GM10266 (cell line): ENCODE results near the gene MRPL39.

Source experiments
- DNase-seq: peaks from one replicate; pipeline ENCODE4 v3.0.0; 2012; ENCODE audit errors: extremely low spot score
- TF ChIP-seq, protein P1 (sequence below): IDR thresholded peaks from 2 replicates; pipeline ENCODE4 v1.5.1; 2012; ENCODE audit warnings: mild to moderate bottlenecking, low read depth; ENCODE audit not compliant: control insufficient read depth, insufficient read depth; ENCODE audit errors: missing control alignments

MRPL39 gene

DNA sequence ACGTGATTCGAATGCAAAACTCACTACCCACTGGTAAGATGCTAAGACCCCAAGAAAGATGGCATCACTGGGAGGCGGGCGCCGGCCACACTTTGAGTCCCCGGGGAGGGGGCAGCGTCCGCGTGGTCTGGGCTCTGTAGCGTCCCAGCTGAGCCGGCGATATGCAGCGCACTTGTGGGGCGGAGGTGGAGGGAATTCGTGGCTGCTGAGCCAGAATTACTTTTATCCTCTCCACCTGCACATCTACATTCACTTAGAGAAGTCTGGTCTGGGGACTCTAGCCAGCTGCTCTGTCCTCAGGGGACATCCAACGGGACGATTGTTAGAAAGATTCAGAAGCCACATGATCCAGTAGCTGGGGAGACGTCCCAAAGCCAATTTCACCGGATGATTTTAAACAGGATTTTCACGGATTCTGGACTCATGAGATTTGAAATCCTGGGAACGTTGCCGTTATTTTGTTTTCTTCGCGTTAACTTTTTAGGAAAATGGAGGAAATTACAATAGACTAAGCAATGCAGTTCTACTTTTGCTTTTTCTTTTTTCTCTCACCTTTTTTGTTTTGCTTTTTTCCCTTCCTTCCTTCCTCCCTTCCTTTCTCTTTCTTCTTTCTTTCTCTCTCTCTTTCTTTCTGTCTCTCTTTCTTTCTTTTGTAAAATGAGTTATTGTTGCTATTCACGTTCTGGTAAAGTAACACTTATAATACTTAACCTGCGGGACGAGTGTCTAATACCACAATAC, 33.1 kb upstream of the MRPL39 start:
- DNase-seq, result peak; percentile 43
- TF ChIP-seq, protein P1, sequence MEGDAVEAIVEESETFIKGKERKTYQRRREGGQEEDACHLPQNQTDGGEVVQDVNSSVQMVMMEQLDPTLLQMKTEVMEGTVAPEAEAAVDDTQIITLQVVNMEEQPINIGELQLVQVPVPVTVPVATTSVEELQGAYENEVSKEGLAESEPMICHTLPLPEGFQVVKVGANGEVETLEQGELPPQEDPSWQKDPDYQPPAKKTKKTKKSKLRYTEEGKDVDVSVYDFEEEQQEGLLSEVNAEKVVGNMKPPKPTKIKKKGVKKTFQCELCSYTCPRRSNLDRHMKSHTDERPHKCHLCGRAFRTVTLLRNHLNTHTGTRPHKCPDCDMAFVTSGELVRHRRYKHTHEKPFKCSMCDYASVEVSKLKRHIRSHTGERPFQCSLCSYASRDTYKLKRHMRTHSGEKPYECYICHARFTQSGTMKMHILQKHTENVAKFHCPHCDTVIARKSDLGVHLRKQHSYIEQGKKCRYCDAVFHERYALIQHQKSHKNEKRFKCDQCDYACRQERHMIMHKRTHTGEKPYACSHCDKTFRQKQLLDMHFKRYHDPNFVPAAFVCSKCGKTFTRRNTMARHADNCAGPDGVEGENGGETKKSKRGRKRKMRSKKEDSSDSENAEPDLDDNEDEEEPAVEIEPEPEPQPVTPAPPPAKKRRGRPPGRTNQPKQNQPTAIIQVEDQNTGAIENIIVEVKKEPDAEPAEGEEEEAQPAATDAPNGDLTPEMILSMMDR, result no peak

DNA sequence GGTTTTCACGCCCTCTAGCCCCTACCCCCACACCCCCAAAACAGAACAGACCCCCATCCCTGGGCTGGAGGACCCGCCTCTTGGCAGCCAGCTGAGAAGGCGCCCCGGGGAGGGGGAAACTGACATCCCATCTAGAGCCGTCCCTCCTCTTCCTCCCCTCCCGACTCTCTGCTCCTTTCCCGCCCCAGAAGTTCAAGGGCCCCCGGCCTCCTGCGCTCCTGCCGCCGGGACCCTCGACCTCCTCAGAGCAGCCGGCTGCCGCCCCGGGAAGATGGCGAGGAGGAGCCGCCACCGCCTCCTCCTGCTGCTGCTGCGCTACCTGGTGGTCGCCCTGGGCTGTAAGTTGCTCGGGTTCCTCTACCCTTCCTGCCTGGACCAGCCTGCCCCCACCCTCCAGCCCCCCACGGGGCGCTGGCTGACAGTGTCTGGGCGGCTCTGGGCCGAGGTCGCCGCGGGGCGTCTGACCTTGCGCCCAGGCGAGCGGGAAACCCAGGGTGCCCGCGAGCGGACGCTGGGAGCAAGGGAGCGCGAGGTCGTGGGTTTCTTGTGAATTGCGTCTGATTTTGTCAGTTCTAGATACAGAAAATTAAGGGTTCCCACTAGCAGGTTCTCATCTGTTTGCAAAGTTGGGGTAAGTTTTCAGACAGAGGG, 32.4 kb upstream of the MRPL39 start:
- DNase-seq, result peak; percentile 77

DNA sequence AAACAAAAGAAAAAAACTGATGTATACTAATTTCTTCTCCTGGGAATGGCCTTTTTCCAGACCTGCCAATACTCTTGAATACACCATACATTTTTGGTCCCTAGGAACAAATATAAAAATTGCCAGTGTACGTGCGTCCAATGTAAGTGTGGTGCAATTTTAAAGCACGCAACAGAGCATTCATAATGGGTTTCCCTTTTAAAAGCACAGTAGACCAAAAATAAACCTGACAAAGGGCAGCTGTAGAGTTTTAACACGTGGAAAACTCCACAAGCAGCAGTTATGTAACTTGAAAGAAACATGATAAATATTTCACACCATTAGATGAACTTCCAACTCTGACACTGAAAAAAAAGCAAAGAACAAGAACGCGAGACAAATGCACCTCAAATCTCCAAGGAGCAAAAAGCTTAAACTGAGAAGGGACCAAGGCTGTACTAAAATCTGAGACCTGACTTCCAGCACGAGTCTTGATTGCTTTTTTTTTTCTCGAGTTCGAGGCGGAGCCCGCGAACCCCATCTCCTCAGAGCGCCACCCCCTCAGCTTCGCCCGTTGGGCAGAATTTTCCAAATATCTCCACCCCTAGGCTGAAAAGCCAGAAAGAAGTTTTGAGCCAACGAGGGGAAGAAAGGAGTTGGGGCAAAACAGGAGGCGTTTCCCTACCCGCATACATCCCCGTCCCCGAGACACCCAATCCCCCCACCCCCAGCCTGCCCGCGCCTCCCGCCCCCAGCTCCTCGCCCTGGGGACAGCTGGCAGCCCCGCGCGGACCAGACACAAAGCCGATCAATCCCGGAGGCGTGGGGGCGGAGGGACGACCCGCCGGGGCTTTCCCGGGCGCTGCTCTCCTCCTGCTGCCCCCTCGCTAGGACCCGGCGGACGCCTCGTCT, 31.6 kb upstream of the MRPL39 start, which contains the start of gene JAM2:
Gene JAM2, plus strand, starts transcription at position 599 of the 891 bp plus-strand sequence. CDS start 564 bp downstream, outside the sequence.
- DNase-seq, result peak; percentile 71

More for the DNA sequence above, 32.4 kb upstream of the MRPL39 start:
- TF ChIP-seq, protein P1, result peak; percentile 63

DNA sequence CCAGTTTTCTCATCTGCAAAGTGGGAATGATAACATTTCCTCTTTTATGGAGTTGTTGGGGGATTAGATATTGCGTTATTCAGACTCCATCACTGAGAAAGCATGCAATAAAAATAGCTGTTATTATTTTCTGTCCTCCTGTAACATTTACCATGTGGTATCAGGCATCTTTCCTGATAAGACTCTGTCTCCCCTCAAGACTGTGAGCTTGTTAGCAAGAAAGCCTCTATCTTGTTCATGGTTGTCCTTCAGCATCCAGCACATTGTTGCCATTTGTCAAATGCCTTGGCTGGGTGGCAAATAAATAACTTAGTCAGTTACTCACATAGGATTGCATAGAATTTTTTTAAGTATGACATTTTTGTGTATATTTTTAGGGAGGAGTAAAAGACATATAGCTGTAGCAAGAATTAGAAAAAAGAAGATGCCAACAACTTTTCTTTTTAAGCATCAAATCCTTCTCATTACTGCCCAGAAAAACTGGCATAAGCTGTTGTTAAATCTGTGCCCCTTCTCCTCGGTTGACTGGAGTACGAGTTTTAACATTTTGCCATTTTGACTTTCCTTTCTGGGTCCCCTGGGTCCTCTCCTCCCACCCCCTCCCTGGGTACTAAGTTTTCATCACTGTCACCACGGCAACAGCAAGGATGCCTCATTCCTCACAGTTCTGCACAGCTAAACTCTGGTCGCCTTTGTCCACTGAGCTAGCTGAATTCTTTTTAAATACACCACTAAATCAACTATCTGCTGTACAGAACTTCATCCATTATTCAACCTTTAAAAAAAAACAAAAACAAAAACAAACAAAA, 30.8 kb upstream of the MRPL39 start:
- DNase-seq, result no peak
- TF ChIP-seq, protein P1, result no peak

More for the DNA sequence above, 31.6 kb upstream of the MRPL39 start, which contains the start of gene JAM2:
- TF ChIP-seq, protein P1, result no peak

DNA sequence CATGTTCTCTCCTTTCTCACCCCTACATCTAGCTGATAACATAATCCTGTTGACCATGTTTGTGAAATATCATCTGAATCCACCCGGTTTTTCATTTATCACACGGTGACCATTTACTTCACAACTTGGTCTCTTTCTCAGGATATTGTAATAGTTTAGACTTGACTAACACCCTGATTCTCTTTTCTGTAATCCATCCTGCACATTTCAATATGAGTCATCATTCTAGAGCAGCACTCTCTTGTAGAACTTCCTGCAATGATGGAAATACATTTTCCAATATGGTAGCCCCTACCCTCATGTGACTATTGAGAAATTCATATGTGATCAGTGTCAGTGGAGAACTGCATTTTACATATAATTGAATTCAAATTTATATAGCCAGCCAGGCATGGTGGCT, 29.4 kb upstream of the MRPL39 start:
- TF ChIP-seq, protein P1, result no peak
- peak; percentile 22 for DNase-seq

DNA sequence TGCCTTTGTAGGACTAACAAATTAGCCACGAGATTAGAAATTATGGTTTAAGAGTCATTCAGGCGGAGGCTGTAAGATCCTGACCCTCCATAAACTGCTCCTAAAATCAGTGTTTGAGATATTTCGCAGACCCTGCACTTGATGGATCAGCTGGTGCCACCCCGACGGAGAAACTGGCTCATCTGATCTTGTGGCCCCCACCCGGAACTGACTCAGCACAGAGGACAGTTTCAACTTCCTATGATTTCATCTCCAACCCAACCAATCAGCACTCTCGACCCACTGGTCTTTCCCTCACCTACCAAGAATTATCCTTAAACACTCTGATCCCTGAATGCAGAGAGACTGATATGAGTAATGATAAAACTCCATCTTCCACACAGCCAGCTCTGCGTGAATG, 28.0 kb upstream of the MRPL39 start:
- no peak for DNase-seq
- TF ChIP-seq, protein P1, result no peak
